ENCODE data around the gene ALX4. TPM values are rescaled to one million over a fixed set of nuclear protein-coding genes. Genes with fewer than 3 reads are reported as not detected.

ALX4 gene
- total RNA-seq: 3.7 TPM

GRCh38 chr11:44309478-44310205, at the start of gene ALX4:
ALX4 (minus strand) TSS chr11:44310139; CDS start chr11:44310062, 77 bp downstream.
- peak; percentile 24 for DNase-seq

GRCh38 chr11:44359162-44359561, 49.2 kb upstream of the ALX4 start:
- no peak for DNase-seq

GRCh38 chr11:44358713-44359112, 48.8 kb upstream of the ALX4 start:
- no peak for DNase-seq

GRCh38 chr11:44357711-44358110, 47.8 kb upstream of the ALX4 start:
- DNase-seq: no peak

GRCh38 chr11:44356351-44356750, 46.4 kb upstream of the ALX4 start:
- no peak for DNase-seq

GRCh38 chr11:44351898-44352498, 42.1 kb upstream of the ALX4 start:
- DNase-seq: no peak

GRCh38 chr11:44351006-44351660, 41.2 kb upstream of the ALX4 start:
- no peak for DNase-seq

GRCh38 chr11:44349328-44349727, 39.4 kb upstream of the ALX4 start:
- no peak for DNase-seq

- no peak for DNase-seq
These were observed 38.8 kb upstream of the ALX4 start for GRCh38 chr11:44348721-44349120.

GRCh38 chr11:44348114-44348513, 38.2 kb upstream of the ALX4 start:
- DNase-seq: no peak

GRCh38 chr11:44347538-44347937, 37.6 kb upstream of the ALX4 start:
- DNase-seq: no peak

GRCh38 chr11:44346983-44347382, 37.0 kb upstream of the ALX4 start:
- no peak for DNase-seq

- no peak for DNase-seq
These were observed 35.8 kb upstream of the ALX4 start for GRCh38 chr11:44345781-44346180.

GRCh38 chr11:44344921-44345320, 35.0 kb upstream of the ALX4 start:
- peak; percentile 77 for DNase-seq

GRCh38 chr11:44344423-44344820, 34.5 kb upstream of the ALX4 start:
- no peak for DNase-seq

- DNase-seq: no peak
These were observed 34.0 kb upstream of the ALX4 start for GRCh38 chr11:44343778-44344422.

GRCh38 chr11:44342616-44343015, 32.7 kb upstream of the ALX4 start:
- DNase-seq: no peak

- no peak for DNase-seq
These were observed 30.7 kb upstream of the ALX4 start for GRCh38 chr11:44340656-44341055.

GRCh38 chr11:44339530-44339883, 29.6 kb upstream of the ALX4 start:
- no peak for DNase-seq

GRCh38 chr11:44338698-44339529, 29.0 kb upstream of the ALX4 start:
- DNase-seq: peak; percentile 70

- no peak for DNase-seq
These were observed 28.1 kb upstream of the ALX4 start for GRCh38 chr11:44338026-44338425.

- DNase-seq: no peak
These were observed 26.0 kb upstream of the ALX4 start for GRCh38 chr11:44335919-44336318.

All from skin of body (tissue), 2 donors.